ENCODE data around the gene PLEKHG2. TPM values are rescaled to one million over a fixed set of nuclear protein-coding genes. Genes with fewer than 3 reads are reported as not detected.
A peak's percentile ranks its signal among the peaks of the same experiment; 100 is the strongest.

PLEKHG2 gene
- total and polyA plus RNA-seq, 9 of the 15 experiments (the other 6 are each of a cell fraction or from before 2014, with no cell fraction given) = 0.98 to 45.7 (median 9.8) TPM

- no peak overlapping the region for H3K27ac ChIP-seq (ENCODE audit: extremely low read depth, low read depth, low read length)
- no peaks in the 10 kb centered on the region for H3K27me3 ChIP-seq (ENCODE audit: control insufficient read depth in 2 of 2, insufficient read depth in 2 of 2, low read length in 2 of 2)
- FAIRE-seq (no peak), DNase-seq (ENCODE audit: extremely low read depth in 1 of 4, low spot score in 3 of 4) (no peak), ATAC-seq (no peak)
- WGBS (ENCODE audit: insufficient coverage, low coverage, missing lambda C conversion rate) = 27% methylated on average over 5 of the region's 5 CpGs
- no peaks in the 10 kb centered on the region for H3K9me3 ChIP-seq (replicated peaks; ENCODE audit: control insufficient read depth, insufficient read depth, low read depth, low read length)
- BruUV-seq (replicated peaks) = no TSS peak
- H3K79me2 ChIP-seq (ENCODE audit: control insufficient read depth, insufficient read depth, low read length) = no peaks in the 10 kb centered on the region
- H3K4me1 ChIP-seq (replicated peaks in 1 of 2; ENCODE audit: control insufficient read depth in 2 of 2, insufficient read depth in 2 of 2, low read length in 2 of 2) = peaks cover 7 to 21% of the 10 kb centered on the region in 2 experiments
- ChIA-PET CTCF (ENCODE audit: low intra/inter-chr PET ratio) (no interaction called here), POLR2A (interaction anchor here (9.1 kb wide), 1 partner anchor 7 kb away, joined by 141 read pairs; the partner anchor contains the start of gene RPS16)
- no peak overlapping the region for H3K9ac ChIP-seq (ENCODE audit: insufficient read depth in 1 of 2, low read depth in 2 of 2, low read length in 2 of 2)
- TF ChIP-seq SUPT5H (IDR thresholded peaks at IDR 0.05) = 0 out of 2 replicates have a peak, but pooled peaks have one; percentile 17
- TF ChIP-seq, protein P1, sequence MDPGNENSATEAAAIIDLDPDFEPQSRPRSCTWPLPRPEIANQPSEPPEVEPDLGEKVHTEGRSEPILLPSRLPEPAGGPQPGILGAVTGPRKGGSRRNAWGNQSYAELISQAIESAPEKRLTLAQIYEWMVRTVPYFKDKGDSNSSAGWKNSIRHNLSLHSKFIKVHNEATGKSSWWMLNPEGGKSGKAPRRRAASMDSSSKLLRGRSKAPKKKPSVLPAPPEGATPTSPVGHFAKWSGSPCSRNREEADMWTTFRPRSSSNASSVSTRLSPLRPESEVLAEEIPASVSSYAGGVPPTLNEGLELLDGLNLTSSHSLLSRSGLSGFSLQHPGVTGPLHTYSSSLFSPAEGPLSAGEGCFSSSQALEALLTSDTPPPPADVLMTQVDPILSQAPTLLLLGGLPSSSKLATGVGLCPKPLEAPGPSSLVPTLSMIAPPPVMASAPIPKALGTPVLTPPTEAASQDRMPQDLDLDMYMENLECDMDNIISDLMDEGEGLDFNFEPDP (CRISPR knock-in tag; IDR thresholded peaks at IDR 0.05) = no peak
- peak; percentile 83 for TF ChIP-seq PRDM10 (IDR thresholded peaks at IDR 0.05; ENCODE audit: partially characterized antibody)
- no peaks in the 10 kb centered on the region for H4K20me1 ChIP-seq (replicated peaks; ENCODE audit: control insufficient read depth, insufficient read depth, low read length)
- no peak overlapping the region for H3K4me3 ChIP-seq
- intact Hi-C loops (cut with micrococcal nuclease) = no loop called here
- no peak overlapping the region for H3K4me2 ChIP-seq (ENCODE audit: insufficient read depth, low read length)
- no peak overlapping the region for H2AFZ ChIP-seq (ENCODE audit: low read depth, low read length)
- in situ Hi-C loops (cut with MboI) = no loop called here
- no peaks in the 10 kb centered on the region for H3K9me1 ChIP-seq (ENCODE audit: control insufficient read depth, insufficient read depth, low read length)
- H3K36me3 ChIP-seq (ENCODE audit: control insufficient read depth, insufficient read depth, low read length) = peaks cover 18% of the 10 kb centered on the region; the same call in 1 of the 3 replicates
These were observed 13.7 kb downstream of the PLEKHG2 start for GRCh38 chr19:39426170-39426569.
